PFSK-1 (cell line): Measurements from ENCODE around the gene STK26.

Experiments
- FOXP2 ChIP-seq: optimal IDR thresholded peaks from 2 replicates; pipeline ENCODE3; 2011; ENCODE audit warnings: borderline replicate concordance, control low read depth, inconsistent platforms; ENCODE audit not compliant: insufficient read depth; ENCODE audit errors: extremely low read length, extremely low read depth
- POLR2AphosphoS5 ChIP-seq: IDR thresholded peaks from 2 replicates; pipeline ENCODE4 v1.6.1; 2012; ENCODE audit warnings: low read depth, mild to moderate bottlenecking, control low read depth, low read length, moderate library complexity
- SIN3A ChIP-seq: IDR thresholded peaks from 2 replicates; pipeline ENCODE4 v1.6.1; 2012; ENCODE audit warnings: mild to moderate bottlenecking, low read length, moderate library complexity, borderline replicate concordance; ENCODE audit not compliant: insufficient read depth
- TAF1 ChIP-seq: IDR thresholded peaks from 2 replicates; pipeline ENCODE4 v1.6.1; 2012; ENCODE audit warnings: low read length, control low read depth, borderline replicate concordance; ENCODE audit not compliant: insufficient read depth
- TF ChIP-seq, protein P1 (sequence below), 2 experiments: IDR thresholded peaks; 2 replicates each; pipeline versions ENCODE4 v1.6.1 to v1.8.0; 2011 to 2012; ENCODE audit warnings: low read depth in 2 of 2, low read length in 2 of 2, control low read depth in 1 of 2, inconsistent platforms in 1 of 2, mild to moderate bottlenecking in 1 of 2, moderate library complexity in 1 of 2; ENCODE audit not compliant: insufficient read depth in 1 of 2

DNA sequence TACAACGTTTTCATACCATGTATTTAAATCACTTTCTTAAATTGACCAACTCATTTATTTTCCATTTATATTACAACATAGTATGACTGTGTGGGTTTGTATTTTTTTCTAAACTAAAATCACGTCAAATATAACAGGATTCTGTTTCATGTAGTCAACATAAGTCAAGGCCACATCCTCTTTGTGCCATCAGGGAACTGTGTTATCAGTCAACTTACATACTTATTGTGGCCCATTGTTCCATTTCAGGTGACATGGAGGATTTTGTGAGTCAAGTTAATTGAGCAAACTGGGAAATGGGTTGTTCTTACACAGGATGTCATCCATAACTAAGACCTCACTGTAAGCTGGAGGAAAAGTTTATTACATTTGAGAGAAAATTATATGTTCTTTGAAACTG lies 35.9 kb downstream of the STK26 start:
- TF ChIP-seq POLR2AphosphoS5, result no peak
- no peak for TF ChIP-seq SIN3A
- TF ChIP-seq, protein P1, sequence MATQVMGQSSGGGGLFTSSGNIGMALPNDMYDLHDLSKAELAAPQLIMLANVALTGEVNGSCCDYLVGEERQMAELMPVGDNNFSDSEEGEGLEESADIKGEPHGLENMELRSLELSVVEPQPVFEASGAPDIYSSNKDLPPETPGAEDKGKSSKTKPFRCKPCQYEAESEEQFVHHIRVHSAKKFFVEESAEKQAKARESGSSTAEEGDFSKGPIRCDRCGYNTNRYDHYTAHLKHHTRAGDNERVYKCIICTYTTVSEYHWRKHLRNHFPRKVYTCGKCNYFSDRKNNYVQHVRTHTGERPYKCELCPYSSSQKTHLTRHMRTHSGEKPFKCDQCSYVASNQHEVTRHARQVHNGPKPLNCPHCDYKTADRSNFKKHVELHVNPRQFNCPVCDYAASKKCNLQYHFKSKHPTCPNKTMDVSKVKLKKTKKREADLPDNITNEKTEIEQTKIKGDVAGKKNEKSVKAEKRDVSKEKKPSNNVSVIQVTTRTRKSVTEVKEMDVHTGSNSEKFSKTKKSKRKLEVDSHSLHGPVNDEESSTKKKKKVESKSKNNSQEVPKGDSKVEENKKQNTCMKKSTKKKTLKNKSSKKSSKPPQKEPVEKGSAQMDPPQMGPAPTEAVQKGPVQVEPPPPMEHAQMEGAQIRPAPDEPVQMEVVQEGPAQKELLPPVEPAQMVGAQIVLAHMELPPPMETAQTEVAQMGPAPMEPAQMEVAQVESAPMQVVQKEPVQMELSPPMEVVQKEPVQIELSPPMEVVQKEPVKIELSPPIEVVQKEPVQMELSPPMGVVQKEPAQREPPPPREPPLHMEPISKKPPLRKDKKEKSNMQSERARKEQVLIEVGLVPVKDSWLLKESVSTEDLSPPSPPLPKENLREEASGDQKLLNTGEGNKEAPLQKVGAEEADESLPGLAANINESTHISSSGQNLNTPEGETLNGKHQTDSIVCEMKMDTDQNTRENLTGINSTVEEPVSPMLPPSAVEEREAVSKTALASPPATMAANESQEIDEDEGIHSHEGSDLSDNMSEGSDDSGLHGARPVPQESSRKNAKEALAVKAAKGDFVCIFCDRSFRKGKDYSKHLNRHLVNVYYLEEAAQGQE (IDR thresholded peaks at IDR 0.05; ENCODE audit: insufficient read depth in 1 of 2, low read depth in 2 of 2, low read length in 2 of 2), result no peak
- TF ChIP-seq TAF1, result no peak
- no peak for TF ChIP-seq FOXP2
